Stimulated activated CD8-positive, alpha-beta memory T cell treated with anti-CD3 and anti-CD28 coated beads, Interleukin-12 subunit alpha, Interleukin-12 subunit beta, amount 100 ng/mL, for 1 hour (primary cell): ENCODE data around the gene TAS2R16.
"Not testable (repeated sequence)": the region's sequence is repeated elsewhere in the genome, so short reads cannot be mapped to it uniquely, and the experiment has no call there.

Experiments used
- DNase-seq: peaks from one replicate; pipeline ENCODE4 v3.0.0-alpha.2; 2020; ENCODE audit warnings: low read depth

TAS2R16 gene

DNA sequence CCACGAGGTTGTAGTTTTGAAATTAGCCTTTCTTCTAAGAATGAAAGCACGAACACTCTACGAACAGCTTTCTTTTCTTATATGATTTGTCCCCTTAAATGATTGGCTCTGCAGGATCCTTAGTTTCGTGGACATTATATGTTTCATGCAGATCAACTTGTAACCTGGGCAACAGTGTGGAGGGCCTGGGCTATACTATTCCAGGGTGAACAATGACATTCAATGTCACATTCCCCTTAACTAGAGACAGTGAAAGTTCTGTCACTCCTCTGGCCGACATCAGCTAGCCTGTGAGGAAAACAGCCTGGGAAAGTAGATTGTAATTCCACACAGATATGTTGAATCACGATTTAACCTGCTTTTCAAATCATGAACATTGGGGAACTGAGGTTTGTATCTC is 23.4 kb downstream of the TAS2R16 start:
- no peak for DNase-seq

DNA sequence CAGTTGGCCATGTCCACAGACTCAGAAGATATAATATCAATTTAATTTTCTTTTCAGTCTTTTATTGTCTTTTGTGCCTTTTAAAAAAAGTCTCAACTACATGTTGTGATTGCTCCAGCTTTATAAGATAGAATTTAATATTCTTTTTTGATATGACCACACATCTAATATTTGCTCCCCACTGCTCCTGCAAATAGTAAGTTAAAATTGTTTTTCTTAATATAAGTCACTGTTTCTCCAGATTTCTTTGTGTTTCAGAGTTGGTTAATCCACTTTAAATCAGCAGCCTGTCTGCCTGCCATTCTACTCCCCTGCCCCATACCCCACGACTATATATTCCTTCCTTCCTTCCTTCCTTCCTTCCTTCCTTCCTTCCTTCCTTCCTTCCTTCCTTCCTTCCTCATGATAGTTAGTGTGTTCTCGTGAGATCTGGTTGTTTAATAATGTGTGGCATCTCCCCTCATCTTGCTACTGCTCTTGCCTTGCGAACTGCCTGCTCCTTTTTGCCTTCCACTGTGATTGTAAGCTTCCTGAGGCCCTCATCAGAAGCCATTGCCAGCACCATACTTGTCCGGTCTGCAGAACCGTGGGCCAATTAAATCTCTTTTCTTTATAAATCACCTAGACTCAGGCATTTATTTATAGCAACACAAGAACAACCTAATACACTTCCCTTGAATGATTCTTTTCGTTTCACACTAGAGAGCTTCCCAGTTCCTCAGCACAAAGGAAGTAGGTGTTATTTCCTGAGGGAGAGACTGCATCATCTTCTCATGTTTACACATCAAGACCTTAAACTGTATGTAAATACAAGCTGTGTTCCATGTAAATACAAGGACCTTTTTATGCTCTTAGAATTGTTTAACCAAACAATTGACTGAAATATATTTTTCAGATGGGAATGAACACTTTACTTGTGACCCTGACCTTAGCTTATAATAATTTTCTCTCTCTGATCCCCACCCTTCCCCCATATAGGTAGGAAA is 24.5 kb downstream of the TAS2R16 start:
- DNase-seq = no peak

DNA sequence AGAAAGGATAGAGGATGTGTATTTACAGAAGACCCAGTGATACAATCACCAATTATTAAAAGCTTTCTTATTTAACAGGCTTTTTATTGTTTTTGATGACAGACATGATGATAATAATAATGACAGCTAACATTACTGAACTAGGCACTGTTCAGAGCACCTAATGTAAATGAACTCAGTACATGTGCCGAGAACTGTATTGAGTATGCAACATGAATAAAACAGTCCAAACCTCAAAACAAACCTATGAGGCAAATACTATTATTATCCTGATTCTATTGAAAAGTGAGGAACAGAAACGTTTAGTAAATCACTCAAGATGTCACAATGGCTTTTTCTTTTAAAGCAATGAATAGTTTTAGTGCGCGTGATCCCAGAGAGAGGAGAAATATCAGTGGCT is 27.1 kb downstream of the TAS2R16 start:
- DNase-seq = no peak

DNA sequence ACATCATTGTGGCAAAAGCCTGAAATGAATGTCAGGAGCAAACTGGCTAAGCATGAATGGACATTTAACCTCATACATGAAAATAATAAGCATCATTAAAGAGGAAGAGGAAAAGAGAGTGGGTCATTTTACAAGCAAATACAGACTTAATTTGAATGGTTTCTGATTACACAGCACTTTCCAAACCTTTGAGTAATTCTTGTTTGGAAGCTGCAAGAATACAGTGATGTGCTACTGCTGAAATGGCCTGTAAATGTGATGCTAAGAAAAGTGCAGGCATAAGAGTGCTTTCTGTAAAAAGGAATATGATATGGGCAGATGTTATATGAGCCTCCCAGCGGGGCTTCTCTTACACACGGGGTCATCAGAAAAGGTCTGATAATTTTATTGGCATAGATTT is 30.2 kb downstream of the TAS2R16 start:
- no peak for DNase-seq

DNA sequence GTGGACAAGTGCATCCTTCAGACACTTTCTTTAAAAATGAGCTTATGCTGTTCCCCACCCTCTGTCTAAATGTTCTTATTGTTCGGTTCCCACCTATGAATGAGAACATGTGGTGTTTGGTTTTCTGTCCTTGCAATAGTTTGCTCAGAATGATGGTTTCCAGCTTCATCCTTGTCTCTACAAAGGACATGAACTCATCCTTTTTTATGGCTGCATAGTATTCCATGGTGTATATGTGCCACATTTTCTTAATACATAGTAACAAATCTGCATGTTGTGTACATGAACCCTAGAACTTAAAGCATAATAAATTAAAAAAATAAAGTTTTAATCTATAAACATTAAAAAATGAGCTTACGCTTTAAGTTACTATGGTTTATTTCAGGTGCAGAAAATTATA is 41.8 kb downstream of the TAS2R16 start:
- not testable (repeated sequence) for DNase-seq

DNA sequence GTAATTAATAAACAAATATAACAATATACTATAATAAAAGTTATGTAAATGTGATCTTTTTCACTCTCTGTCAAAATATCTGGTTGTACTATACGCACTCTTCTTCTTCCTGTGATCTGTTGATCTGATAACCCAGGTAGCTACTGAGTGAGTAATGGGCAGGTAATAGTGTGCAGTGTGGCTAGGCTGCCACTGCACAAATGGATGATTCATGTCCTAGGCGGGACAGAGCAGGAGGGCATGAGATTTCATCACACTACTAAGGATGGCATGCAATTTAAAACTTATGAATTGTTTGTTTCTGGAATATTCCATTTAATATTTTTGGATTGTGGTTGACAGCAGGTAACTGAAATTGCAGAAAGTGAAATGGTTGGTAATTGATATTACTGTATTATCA is 44.5 kb downstream of the TAS2R16 start:
- DNase-seq = no peak

DNA sequence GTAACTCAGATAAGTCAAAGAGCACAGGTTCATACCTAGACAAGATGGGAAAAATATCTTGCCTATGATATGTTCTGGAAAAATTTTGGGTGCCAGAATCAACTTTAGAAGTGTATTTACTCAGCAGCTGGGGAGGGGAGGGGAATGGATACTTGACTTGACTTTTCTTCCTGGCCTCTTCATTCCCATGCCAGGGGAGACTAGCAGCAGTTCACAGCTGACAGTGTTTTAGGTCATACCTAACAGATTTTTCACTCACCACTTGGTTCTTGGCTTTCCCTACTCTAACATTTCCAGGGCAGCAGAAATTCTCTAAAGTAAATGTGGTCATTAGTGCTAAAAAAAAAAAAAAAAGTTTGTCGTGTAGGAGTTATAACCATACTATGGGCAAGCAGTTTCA is 46.3 kb downstream of the TAS2R16 start:
- no peak for DNase-seq
